GM21381 (cell line): Measurements from ENCODE around the gene GABBR2.
"Not testable (repeated sequence)": the region's sequence is repeated elsewhere in the genome, so short reads cannot be mapped to it uniquely, and the experiment has no call there.

ENCODE experiments used
- ATAC-seq: cut with Tn5 transposase; IDR thresholded peaks from one replicate; pipeline ENCODE4 v1.9.1; 2021; ENCODE audit warnings: mild to moderate bottlenecking, moderate library complexity; ENCODE audit not compliant: unreplicated experiment

GABBR2 gene

DNA sequence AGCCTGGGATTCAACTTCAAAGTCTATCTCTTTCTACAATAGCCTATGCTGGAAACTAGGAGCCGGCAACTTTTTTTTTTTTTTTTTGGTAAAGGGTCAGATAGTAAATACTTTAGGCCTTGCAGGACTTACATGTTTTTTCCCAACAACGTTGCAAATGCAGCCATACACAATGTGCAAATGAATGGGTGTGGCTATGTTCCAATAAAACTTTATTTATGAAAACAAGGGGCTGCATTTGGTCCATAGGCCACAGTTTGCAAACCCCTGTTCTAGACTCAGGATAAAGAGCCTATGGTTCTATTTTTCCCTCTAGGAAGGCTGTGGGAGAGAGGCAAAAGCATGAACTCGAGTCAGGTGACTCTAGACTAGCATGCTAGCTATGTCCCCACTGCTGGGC is 189.1 kb downstream of the GABBR2 start:
- no peak for ATAC-seq

GRCh38 chr9:98518556-98518955 is 190.2 kb downstream of the GABBR2 start:
- ATAC-seq = no peak

DNA sequence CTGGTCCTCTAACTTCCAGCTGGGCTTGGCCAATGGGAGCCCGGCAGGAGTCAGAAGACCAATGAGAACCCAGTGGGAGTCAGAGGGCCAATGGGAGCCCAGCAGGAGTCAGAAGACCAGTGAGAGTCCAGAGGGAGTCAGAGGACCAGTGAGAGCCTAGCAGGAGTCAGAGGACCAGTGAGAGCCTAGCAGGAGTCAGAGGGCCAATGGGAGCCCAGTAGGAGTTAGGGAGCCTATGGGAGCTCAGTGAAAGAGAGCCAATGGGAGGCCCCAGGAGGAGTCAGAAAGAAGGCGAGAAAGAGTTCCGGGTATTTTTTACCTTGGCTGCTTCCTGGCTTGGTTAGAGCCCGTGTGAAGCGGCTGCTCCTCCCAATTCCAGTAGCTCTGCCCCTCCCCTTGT is 191.0 kb downstream of the GABBR2 start:
- no peak for ATAC-seq

GRCh38 chr9:98516897-98517503 is 191.7 kb downstream of the GABBR2 start:
- ATAC-seq = no peak

DNA sequence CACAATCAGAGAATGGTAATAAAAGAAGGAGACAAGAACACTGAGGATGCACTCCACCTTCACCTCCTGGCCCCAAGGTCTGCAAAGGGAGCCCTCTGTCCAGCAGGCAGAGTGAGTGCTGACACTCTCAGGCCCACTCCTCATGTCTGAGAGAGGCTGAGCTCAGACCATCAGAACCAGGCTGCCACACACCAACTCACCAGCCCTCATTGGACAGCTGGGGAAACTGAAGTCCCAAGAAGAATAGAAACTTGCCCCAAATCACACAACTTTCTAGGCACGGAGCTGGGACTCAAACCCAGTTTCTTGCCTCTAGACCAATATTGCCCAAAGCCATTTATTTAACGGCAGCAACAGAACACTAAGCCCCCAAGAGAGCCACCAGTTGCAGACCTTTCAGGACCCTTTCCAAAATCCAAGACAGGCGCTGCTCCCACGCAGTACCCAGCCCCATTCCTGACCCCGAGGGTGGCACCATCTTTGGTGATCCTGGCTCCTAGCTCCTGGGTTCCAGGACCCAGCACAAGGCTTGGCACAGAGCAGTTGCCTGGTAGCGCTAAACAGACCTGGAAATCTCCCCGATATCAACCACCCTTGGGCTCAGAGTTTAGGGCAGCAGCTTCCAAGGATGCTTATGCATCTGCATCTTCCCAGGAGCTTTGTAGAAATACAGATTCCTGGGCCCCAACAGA is 192.4 kb downstream of the GABBR2 start:
- ATAC-seq = no peak

DNA sequence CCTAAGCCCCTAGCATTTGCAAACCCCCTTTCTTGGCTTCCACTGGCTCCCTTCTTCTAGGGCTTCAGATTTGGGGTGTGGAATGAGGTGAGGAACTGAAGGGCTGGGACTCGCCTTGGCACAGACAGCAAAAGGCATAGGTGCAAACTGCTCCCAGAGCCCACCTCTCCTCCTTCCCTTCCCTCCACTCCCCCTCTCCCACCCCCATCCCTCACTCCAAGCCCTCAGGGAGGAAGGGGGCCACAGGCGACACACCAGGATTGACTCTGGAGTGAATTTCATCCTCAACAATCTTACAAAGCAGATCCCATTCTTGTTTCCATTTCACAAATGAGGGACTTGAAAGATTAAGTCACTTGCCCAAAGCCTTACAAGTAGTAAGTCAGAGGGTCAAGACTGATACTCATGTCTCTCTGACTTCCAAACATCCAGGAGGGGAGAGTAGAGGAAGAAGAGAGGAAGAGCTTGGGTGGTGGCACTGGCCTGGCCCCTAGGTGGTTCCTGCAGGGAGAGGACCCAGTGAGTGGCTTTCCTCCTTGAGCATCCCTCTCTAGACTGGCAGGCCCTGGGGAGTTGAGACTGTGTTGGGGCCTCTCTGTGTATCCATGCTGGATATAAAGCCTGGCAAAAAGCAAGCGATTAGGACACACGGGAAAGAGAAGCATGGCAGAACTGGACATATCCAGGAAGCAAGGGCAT is 193.1 kb downstream of the GABBR2 start:
- ATAC-seq = no peak

DNA sequence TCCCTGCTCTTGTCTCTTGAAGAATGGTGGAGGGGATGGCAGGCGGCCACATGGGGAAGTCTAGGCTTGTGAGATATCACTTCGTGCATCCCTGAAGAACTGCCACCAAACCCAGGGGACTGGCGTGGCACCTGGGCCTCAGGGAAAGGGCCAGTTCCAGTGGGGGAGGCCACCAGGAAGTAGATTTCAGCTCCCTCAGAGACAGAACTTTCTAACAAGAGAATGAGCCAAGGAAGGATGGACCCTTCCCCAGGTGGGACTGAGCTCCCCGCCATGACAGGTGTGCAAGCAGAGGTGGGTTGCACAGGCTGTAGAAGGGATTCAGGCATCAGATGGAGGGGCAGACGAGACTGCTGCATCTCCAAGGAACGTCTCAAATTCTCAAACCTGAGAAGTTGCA is 193.9 kb downstream of the GABBR2 start:
- no peak for ATAC-seq

- ATAC-seq = not testable (repeated sequence)
Observed at GRCh38 chr9:98508217-98508919, 200.4 kb downstream of the GABBR2 start.

- no peak for ATAC-seq
Observed at GRCh38 chr9:98506422-98507054, 202.2 kb downstream of the GABBR2 start.

DNA sequence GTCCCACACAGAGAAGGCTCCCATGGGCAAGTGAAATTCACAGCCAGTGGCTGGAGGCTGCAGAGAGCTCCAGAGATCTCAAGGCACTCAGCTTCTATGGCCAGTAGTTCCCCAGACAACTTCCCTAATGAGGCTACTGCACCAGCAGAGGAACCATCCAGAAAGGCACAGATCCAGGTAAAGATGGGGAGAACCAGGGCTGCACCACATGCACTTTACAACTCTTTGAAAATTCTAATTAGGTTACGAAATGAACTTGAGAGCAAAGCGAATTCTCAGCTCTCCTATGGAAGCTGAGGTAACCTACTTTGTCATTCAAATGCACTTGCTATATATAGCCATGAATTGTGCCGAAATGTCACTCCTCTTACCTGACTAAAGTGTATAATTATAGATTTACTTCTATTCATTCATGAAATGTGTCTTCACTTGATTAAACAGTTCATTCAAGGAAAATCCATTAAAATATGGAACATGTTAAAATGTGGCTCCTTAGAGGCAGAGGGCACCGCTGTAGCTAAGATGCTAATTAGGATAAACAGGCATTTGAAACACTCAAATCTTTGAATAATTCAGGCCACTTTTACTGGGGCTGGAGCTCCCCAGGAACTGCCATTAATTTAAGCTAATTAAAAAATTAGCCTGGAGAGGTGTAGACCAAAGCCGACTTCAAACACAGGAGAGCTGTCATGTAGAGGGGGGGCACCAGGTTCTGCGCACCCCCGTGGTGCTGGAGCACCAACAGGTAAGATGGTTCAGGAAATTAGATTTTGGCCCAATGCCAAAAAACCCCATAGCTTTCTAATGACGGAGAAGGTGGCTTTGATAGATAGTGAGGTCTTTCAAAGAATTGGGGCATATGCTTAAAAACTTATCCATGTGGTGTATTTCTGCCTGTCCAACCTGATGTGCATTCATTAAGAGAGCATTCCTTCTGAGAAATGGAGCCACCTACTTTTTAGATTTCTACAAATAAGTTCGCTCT is 204.1 kb downstream of the GABBR2 start:
- no peak for ATAC-seq

- no peak for ATAC-seq
Observed at GRCh38 chr9:98503867-98504266, 204.9 kb downstream of the GABBR2 start.

DNA sequence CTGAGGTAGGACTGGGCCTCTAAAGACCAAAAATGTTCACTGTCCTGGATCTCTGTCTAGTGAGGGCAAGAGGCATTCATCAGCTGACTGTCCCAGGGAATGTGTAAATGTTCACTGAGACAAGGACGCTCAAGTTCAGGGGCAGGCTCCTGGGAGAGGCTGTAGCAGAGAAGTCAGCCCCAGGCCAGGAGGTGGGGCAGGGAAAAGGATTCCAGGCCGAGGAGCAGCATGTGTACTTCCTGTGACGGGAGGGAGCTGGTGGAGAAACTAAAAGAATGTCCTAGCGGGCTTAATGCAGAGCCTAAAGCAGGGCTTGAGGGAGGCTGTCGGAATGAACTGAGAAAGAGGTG is 205.8 kb downstream of the GABBR2 start:
- ATAC-seq = no peak

DNA sequence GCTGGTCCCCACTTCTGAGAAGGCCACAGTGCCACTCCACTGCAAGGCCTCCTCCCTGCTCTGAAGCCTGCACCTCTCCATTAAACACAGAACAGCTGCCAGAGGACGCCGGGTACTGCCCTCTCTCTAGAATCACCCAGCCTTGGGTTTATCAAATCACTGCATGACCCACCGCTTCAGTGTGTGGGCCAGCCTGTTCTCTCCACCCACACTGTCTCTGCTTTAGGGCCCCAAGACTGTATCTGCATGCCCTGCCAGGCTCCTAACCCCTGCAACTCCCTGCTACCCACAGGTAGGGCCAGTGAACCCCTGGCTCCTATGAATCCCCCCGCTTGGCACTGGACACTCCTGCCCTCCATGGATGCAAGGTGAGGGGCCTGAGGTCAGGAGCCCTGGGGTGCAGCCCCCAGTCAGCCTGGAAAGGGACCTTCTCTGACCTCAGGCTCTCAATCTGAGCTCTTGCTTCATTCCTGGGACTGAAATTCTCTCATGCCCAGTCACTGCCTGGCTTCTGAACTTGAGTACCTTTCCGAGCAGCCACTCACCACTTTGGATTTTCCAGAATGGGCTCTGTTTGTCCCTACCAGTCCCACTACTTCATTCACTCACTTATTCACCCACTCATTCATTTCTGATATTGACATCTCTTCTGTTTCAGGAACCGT is 206.3 kb downstream of the GABBR2 start:
- no peak for ATAC-seq

GRCh38 chr9:98501819-98502218 is 206.9 kb downstream of the GABBR2 start:
- no peak for ATAC-seq

DNA sequence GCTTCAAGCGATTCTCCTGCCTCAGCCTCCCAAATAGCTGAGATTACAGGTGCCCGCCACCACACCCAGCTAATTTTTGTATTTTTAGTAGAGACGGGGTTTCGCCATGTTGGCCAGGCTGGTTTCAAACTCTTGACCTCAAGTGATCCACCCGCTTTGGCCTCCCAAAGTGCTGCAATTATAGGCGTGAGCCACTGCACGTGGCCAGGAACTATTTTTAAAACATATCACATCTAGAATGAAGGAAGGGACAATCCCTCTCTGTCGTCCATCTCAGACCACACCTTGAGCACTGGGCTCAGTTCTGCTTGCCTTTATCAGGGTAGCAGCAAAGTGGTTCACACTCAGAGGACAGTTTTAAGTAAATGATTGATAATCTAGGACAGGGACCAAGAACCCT is 207.5 kb downstream of the GABBR2 start:
- not testable (repeated sequence) for ATAC-seq

- ATAC-seq = no peak
Observed at GRCh38 chr9:98500337-98500919, 208.3 kb downstream of the GABBR2 start.

DNA sequence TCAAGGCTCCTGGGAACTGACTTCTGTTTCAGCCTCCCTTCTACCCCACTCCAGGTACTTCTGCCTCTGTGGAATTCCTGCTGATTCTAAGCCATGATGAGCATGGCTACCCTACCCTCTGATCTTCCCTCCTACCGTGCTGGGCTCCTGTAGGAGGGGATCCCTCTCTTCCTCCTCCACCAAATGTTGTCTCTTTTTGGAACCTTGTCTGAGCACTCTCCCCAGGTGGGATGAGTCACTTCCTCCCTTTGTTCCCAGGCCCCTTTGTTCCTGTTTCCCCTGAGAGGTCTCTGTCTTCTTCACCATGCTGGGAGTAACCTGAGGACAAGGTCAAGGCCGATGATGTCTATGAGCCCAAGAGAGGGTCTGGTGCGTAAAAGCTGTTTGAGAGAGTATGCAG is 213.2 kb downstream of the GABBR2 start:
- ATAC-seq = no peak

GRCh38 chr9:98494852-98495251 is 213.9 kb downstream of the GABBR2 start:
- ATAC-seq = no peak

GRCh38 chr9:98491828-98492227 is 216.9 kb downstream of the GABBR2 start:
- no peak for ATAC-seq
